Measurements from ENCODE around the gene HABP2.

The HABP2 gene

DNA sequence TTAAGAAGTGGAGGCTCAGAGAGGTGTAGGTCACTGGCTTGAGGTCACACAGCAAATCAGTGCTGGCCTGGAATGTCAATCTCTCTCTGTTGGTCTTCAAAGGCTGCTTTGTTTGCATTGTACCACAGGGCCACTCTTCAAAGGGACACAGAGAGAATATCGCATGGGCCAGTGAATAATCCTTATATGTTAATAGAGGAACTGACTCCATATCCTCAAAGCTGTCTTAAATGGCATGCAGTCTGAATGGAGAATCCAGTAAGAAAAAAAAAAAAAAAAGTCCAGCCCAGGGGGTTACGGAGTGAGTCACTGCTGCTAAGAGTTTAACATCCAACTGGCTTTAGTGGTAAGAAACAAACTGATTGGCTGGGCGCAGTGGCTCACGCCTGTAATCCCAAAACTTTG, 56.9 kb downstream of the HABP2 start:
- in situ Hi-C loops (cut with HindIII; ENCODE audit: low sequenced_read_pairs), result no loop called here
- no peak for TF ChIP-seq CTCF (IDR thresholded peaks at IDR 0.05; ENCODE audit: low read depth, low read length, missing control alignments)
- DNase-seq (ENCODE audit: low read depth), result no peak
- no peak overlapping the region for H3K4me3 ChIP-seq (ENCODE audit: low read depth, low read length)

GRCh38 chr10:113610631-113611601, 58.1 kb downstream of the HABP2 start:
- TF ChIP-seq CTCF (IDR thresholded peaks at IDR 0.05; ENCODE audit: low read depth, low read length, missing control alignments), result peak; percentile 19
- in situ Hi-C loops (cut with HindIII; ENCODE audit: low sequenced_read_pairs), result no loop called here
- no peak overlapping the region for H3K4me3 ChIP-seq (ENCODE audit: low read depth, low read length)
- DNase-seq (ENCODE audit: low read depth), result peak; percentile 22

DNA sequence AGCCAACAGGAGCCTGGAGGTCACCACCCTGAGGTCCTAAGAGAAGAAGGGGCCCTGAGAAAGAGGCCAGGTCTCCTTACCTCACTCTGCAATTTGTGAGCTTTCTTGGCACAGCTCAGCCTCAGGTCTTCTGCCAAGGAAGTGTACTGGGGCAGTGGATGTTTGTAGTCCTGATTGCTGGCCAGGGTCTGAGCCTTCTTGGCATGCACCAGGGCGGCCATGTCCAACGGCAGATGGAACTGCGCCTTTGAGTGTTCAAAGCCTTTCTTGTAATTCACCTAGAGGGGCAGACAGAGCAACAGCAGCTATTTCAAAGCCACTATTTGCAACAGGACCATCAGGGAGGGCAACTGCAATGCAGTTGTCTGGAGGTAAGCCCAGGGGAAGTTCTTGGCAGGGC, 59.3 kb downstream of the HABP2 start:
- in situ Hi-C loops (cut with HindIII; ENCODE audit: low sequenced_read_pairs), result no loop called here
- no peak overlapping the region for H3K4me3 ChIP-seq (ENCODE audit: low read depth, low read length)
- no peak for TF ChIP-seq CTCF (IDR thresholded peaks at IDR 0.05; ENCODE audit: low read depth, low read length, missing control alignments)
- DNase-seq (ENCODE audit: low read depth), result no peak

DNA sequence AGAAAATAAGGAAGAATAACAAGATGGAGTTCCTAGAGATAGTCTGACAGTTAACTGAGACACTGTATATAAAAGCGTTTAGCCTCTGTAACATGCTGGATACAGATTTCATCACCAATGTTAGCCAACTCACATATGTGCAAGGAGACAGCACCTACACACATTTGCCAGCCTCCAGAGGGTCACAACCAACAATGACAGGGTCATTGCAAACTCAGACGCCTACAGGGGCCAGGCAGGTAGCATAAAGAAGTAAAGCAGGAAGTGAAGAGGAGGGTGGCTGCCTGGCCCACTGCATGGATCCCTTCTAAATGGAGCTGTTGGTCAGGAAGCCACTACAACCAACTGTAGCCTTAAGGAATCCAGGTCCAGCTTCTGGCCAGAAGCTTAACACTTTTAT, 60.6 kb downstream of the HABP2 start:
- no peak overlapping the region for H3K4me3 ChIP-seq (ENCODE audit: low read depth, low read length)
- no peak for DNase-seq (ENCODE audit: low read depth)
- in situ Hi-C loops (cut with HindIII; ENCODE audit: low sequenced_read_pairs), result no loop called here
- no peak for TF ChIP-seq CTCF (IDR thresholded peaks at IDR 0.05; ENCODE audit: low read depth, low read length, missing control alignments)

- no peak for TF ChIP-seq CTCF (IDR thresholded peaks at IDR 0.05; ENCODE audit: low read depth, low read length, missing control alignments)
- no peak overlapping the region for H3K4me3 ChIP-seq (ENCODE audit: low read depth, low read length)
- in situ Hi-C loops (cut with HindIII; ENCODE audit: low sequenced_read_pairs), result no loop called here
- no peak for DNase-seq (ENCODE audit: low read depth)
Measured at GRCh38 chr10:113613977-113614690, 61.3 kb downstream of the HABP2 start.

DNA sequence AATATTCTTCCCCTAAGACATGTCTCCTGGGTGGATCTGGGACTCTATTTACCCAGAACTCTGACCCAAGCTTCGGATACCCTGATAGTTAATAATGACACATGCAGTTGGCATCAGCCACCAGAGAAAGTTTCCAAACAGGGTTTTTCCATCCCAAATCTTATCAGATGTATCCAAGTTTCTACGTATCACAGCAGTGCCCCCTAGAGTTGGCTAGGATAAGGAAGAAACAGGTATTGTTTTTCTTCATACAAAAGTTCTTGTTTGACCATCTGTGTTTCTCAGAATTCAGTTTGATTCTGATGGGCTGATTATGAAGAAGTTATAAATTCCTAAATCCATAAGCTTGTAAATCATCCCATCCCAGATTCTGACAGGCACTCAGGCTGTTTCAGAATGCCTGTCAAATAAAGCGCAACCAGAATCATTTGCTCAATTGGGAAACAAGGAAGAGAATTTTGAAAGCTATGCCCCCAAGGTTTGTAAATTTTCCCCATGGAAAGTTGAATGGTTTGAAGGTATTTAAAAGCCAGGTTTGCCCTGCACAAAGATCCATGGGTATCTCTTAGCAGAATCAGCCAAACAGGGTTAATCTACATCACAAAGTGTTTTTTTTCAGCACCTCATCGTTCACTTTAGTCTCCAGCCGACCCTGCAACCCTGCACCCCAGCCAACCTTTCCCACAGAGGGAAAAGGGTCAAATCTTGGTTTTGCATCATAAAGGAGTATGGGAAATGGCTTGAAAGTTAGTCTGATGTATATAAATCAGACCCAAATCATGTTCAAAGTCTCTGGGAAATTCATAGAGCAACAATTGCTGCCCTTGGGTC, 63.6 kb downstream of the HABP2 start:
- no peak overlapping the region for H3K4me3 ChIP-seq (ENCODE audit: low read depth, low read length)
- no peak for DNase-seq (ENCODE audit: low read depth)
- in situ Hi-C loops (cut with HindIII; ENCODE audit: low sequenced_read_pairs), result no loop called here
- peak; percentile 40 for TF ChIP-seq CTCF (IDR thresholded peaks at IDR 0.05; ENCODE audit: low read depth, low read length, missing control alignments)

All from astrocyte of the cerebellum (primary cell).